Hematopoietic multipotent progenitor cell treated with erythropoietin and hydrocortisone succinate and interleukin-3 and kit ligand, for 4 days (in vitro differentiated cells): ENCODE results near the gene CCSER2.
"Not testable (repeated sequence)": the region's sequence is repeated elsewhere in the genome, so short reads cannot be mapped to it uniquely, and the experiment has no call there.

Source experiments
- DNase-seq: peaks from one replicate; pipeline ENCODE4 v3.0.0-alpha.2; 2015

Gene CCSER2

GRCh38 chr10:84525807-84526182, 197.4 kb downstream of the CCSER2 start:
- not testable (repeated sequence) for DNase-seq

- DNase-seq = not testable (repeated sequence)
These were observed 199.0 kb downstream of the CCSER2 start for GRCh38 chr10:84527386-84527785.

- DNase-seq = not testable (repeated sequence)
These were observed 200.1 kb downstream of the CCSER2 start for GRCh38 chr10:84528526-84528925.

- no peak for DNase-seq
These were observed 202.4 kb downstream of the CCSER2 start for GRCh38 chr10:84530724-84531325.

GRCh38 chr10:84531396-84531795, 203.0 kb downstream of the CCSER2 start:
- DNase-seq = no peak

GRCh38 chr10:84534168-84534567, 205.8 kb downstream of the CCSER2 start:
- peak; percentile 46 for DNase-seq

- DNase-seq = peak; percentile 86
These were observed 209.1 kb downstream of the CCSER2 start for GRCh38 chr10:84537447-84537931.

GRCh38 chr10:84538036-84538435, 209.6 kb downstream of the CCSER2 start:
- no peak for DNase-seq

- DNase-seq = no peak
These were observed 210.8 kb downstream of the CCSER2 start for GRCh38 chr10:84539216-84539615.

- no peak for DNase-seq
These were observed 211.7 kb downstream of the CCSER2 start for GRCh38 chr10:84540022-84540616.

GRCh38 chr10:84540617-84541288, 212.4 kb downstream of the CCSER2 start:
- peak; percentile 75 for DNase-seq

GRCh38 chr10:84541289-84541637, 212.9 kb downstream of the CCSER2 start:
- peak; percentile 26 for DNase-seq

GRCh38 chr10:84542522-84543490, 214.4 kb downstream of the CCSER2 start:
- peak; percentile 36 for DNase-seq

GRCh38 chr10:84543948-84544347, 215.6 kb downstream of the CCSER2 start:
- DNase-seq = no peak

GRCh38 chr10:84545651-84546050, 217.3 kb downstream of the CCSER2 start:
- no peak for DNase-seq

- DNase-seq = no peak
These were observed 218.2 kb downstream of the CCSER2 start for GRCh38 chr10:84546609-84547008.

GRCh38 chr10:84547616-84548015, 219.2 kb downstream of the CCSER2 start:
- DNase-seq = peak; percentile 72

- peak; percentile 38 for DNase-seq
These were observed 220.5 kb downstream of the CCSER2 start for GRCh38 chr10:84548869-84549268.

GRCh38 chr10:84549368-84550165, 221.2 kb downstream of the CCSER2 start:
- no peak for DNase-seq

GRCh38 chr10:84550756-84551436, 222.5 kb downstream of the CCSER2 start:
- DNase-seq = no peak

- DNase-seq = no peak
These were observed 223.2 kb downstream of the CCSER2 start for GRCh38 chr10:84551437-84552120.
